ENCODE measurements around the gene CTIF. TPM values are rescaled to one million over a fixed set of nuclear protein-coding genes. Genes with fewer than 3 reads are reported as not detected.
"Not testable (repeated sequence)": the region's sequence is repeated elsewhere in the genome, so short reads cannot be mapped to it uniquely, and the experiment has no call there.

Gene CTIF
- total RNA-seq, 2 donors from 2014 or later: 7.9 to 8.2 TPM

DNA sequence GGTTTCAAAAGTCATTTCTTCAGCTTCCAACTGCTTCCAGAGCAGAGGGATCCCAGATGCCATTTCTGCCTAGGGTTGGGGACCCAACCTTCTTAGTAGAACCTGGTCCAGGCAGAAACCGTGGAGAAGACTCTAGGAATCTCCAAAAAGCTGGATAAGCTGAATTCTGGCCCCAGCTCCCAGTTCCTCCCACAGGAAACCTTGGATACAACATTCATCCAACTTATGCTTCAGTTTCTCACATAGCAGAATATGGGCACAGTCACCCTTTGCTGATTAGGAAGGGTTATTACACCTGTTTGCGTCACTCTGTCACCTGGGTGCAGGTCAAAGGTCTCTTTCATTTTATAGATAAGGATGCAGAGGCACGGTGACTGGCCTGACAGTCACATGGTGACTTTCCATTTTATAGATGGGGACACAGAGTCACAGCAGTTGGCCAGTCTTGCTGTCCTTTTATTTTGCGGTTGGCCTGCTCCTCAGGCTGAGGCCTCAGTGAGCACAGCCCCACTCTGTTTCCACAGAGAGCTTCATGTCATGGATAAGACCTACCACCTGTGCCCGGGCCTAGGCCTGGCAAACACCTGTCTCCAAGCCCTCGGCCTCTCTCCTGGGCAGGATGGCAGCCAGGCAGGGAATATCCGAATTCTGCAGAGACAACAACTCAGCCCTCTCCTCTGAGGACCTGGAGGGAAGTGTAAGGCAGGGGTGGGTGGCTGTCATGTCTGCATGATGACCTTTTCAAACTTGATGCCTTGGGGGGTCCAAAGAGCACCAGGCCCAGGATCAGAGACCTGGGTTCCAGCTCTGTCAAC lies 263.1 kb downstream of the CTIF start:
- peak; percentile 16 for ATAC-seq (replicated peaks)
- no peaks in the 10 kb centered on the region for H3K27me3 Mint-ChIP-seq
- peaks cover 41% of the 10 kb centered on the region for H3K4me1 Mint-ChIP-seq
- peak overlapping the region; percentile 94 for H3K27ac Mint-ChIP-seq
- peak overlapping the region; percentile 72 for H3K4me3 Mint-ChIP-seq
- no peaks in the 10 kb centered on the region for H3K9me3 Mint-ChIP-seq
- H3K36me3 Mint-ChIP-seq (ENCODE audit: low read depth): no peaks in the 10 kb centered on the region

DNA sequence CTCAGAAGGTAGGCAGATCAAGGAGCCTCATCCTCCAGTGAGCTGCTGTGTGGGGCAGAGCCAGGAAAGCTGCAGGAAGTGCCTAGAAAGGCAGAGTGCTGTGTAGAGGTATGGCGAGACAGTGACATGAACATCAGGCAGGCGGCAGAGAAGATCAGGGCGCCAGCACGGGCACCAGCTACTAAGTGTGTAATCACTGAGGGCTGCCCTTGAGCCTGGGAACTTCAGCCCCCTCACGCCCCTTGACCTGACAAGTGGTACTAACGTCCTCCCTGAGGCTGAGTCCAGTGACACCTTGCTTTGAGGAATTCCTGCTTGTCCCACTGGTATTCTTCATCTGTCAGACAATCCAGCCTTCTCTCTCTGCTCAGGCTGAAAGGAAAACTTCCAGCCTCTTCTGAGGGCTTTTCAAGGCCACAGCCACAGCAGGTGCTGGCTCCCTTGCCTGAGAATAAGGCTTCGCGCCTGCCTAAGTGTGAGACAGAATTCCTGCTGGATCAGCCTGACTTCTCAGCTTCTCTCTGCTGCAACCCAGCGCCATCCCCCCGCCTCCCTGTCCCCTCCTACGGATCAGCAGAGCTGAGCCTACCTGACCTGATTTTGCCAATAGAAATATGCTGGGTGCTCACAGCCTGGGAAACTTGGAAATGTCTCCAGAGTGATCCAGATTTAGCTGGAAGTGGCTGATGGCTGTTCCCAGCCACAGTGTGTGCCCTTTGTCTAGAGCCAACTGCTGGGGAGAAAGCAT lies 263.9 kb downstream of the CTIF start:
- no peak for ATAC-seq (replicated peaks)
- no peaks in the 10 kb centered on the region for H3K36me3 Mint-ChIP-seq (ENCODE audit: low read depth)
- peak overlapping the region; percentile 72 for H3K4me3 Mint-ChIP-seq
- peak overlapping the region; percentile 94 for H3K27ac Mint-ChIP-seq
- no peaks in the 10 kb centered on the region for H3K9me3 Mint-ChIP-seq
- peaks cover 42% of the 10 kb centered on the region for H3K4me1 Mint-ChIP-seq
- no peaks in the 10 kb centered on the region for H3K27me3 Mint-ChIP-seq

DNA sequence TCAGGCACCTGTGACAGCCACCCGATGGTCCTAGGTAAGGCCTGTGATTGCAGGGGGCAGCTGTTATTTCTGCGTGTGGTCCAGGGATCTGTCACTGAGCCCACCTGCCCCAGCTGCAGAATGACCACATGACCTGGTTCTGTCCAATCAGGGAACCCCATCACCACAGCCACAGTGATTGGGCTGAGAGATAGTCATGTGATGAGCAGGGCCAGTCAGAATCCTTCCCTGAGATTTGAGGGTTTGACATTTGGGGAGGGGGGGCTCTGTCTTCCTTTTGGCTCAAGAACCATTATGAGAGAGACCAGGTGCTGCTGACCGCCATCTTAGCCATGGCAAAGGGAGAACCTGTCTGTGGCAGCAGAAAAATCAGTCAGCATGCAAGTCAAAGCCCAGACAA lies 264.7 kb downstream of the CTIF start:
- no peak for ATAC-seq (replicated peaks)
- no peak overlapping the region for H3K27ac Mint-ChIP-seq
- no peaks in the 10 kb centered on the region for H3K9me3 Mint-ChIP-seq
- no peaks in the 10 kb centered on the region for H3K27me3 Mint-ChIP-seq
- peaks cover 42% of the 10 kb centered on the region for H3K4me1 Mint-ChIP-seq
- no peak overlapping the region for H3K4me3 Mint-ChIP-seq
- H3K36me3 Mint-ChIP-seq (ENCODE audit: low read depth): no peaks in the 10 kb centered on the region

DNA sequence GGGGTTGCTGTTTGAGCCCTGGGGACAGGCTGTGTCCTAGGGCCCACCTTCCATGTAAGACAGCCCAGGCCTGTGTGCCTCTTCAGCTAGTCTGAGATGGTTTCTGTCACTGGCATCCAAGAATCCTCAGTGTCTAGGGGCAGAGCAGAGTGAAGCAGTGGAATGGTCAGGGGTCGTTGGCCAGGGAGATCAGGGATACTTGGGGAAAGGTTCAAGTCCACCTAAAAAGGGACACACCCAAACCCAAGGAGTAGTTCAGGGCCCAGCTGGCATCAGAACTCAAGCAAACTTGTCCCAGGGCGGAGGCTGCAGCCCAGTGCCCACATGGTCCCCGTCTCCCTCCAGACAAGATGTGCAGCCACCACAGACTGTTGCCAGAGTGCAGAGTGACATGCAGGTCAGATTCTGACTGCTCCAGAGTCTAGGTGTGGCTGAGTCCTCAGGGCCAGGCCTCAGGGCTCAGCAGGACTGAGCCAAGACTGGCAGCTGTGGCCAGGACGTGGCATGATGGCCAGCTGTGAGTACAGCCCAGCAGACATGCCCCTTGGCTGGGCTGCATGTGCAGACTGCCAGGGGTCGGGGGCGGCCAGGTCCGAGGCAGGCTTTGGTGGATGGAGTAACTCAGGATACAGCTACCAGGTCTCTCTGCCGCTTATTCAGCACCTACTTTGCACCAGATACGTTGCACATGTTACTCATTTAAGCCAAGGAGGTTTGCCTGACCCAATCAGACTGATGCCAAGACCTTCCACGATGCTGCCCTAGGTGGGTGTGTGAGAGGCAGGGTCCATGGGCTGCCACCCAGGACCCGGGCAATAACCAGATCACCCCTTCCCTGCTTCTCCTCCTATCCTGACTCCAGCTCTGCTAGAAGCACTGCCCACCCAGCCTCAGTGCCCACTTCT lies 265.4 kb downstream of the CTIF start:
- Mint-ChIP-seq H3K27me3 (no peaks in the 10 kb centered on the region), H3K36me3 (ENCODE audit: low read depth) (no peaks in the 10 kb centered on the region), H3K4me3 (no peak overlapping the region), H3K4me1 (peaks cover 42% of the 10 kb centered on the region), H3K9me3 (no peaks in the 10 kb centered on the region), H3K27ac (peak overlapping the region; percentile 56)
- no peak for ATAC-seq (replicated peaks)

DNA sequence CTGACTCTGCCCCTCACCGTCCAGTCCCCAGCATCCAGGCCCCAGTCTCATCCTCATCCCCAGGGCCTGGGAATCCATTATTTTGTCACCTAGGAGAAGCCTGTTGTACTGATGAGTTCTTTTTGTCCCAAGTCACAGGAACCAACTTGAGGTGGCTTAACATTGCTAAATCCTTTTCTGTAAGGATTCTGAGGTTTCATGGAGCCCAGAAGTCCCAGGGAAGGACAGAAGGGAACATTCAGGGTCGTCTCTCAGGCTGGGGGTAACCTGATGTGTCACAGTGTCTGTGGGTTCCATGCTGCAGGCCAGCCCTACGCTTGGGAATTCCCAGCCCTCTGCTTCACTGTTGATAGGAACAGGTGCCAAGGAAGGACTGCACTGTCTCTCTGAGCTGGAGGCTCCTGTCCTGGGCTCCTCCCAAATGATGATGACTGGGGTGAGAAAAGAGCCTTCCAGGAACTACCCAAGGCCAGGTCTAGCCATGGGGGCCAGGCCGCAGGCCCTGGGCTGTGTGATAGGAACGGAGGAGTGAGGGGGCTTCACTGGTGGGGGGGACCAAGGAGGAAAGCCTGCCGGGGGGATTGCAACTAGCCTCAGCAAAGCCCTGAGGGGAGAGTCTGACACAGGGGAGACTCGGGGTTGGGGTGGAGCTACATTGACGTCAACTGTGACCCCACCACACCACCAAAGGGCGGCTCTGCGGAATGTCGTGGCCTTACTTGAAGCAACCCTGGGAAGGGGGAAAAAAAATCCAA lies 266.2 kb downstream of the CTIF start:
- Mint-ChIP-seq H3K9me3 (no peaks in the 10 kb centered on the region), H3K27ac (peak overlapping the region; percentile 56), H3K36me3 (ENCODE audit: low read depth) (no peaks in the 10 kb centered on the region), H3K4me1 (peaks cover 38% of the 10 kb centered on the region), H3K4me3 (peak overlapping the region; percentile 16), H3K27me3 (no peaks in the 10 kb centered on the region)
- ATAC-seq (replicated peaks): no peak

DNA sequence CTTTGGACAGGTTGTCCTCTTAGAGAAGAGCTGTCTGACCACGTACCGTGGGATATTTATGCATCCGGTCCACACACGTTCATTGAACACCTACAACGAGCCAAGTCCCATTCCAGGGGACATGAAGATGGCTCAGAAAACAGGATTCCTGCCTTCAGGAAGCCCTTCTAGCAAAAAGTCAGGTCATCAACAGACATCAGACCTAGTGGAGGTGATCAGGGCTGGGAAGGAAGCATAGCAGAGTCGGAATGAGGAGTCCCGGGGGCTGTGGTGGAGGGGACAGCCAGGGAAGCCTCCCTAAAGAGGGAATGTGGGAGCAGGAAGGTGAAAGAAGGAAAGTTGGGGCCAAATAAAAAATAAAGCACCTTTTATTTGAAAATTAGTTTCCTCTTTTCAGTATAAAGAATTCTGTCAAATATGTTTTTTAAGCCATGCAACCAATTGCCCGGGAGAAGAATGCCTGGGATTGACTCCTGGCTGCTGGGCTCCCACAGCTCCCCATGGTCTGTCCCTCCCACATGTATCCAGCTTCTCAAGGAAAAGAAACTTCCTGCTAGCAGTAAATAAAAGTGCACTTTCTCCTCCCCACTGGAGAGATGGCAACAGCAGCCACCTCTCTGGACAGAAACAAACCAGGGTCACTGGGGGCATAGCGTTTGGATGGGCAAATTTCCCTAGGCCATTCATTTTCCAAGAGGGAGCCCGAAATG lies 267.1 kb downstream of the CTIF start:
- Mint-ChIP-seq H3K4me3 (peak overlapping the region; percentile 68), H3K36me3 (ENCODE audit: low read depth) (no peaks in the 10 kb centered on the region), H3K4me1 (peaks cover 36% of the 10 kb centered on the region), H3K27ac (peak overlapping the region; percentile 82), H3K27me3 (no peaks in the 10 kb centered on the region), H3K9me3 (no peaks in the 10 kb centered on the region)
- ATAC-seq (replicated peaks): no peak

DNA sequence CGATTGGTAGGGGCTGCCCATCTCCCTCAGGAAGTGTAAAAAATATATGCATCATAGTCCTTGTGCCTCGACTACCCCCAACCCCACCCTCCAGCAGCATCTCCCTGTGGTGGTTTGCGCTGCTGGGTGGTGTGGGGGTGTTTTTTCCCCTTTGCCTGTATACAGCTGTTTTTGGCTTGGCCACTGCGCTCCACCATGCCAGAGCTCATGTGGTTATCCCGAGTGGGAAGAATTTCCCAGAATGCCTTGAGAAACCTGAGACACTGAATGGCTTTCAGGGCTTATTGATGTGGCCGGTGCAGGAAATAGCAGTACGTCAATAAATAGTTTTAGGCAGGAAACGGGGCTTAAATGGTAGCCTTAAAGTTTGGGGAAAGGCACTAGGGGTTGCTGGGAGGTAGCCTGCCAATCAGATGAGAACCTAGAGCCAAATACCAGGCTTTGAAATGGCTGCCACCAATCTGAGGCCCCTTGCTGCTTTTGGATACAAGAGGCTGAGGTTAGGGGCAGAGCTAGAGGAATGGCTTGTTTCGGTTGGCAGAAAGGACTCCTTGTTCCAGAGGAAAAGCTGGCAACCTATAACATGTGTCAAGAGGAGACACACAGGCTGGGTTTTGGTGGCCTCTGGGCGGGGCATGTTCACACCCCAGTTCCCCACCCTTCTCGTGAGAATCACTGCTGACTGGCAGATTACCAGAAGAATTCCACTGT lies 267.9 kb downstream of the CTIF start:
- Mint-ChIP-seq H3K4me3 (peak overlapping the region; percentile 68), H3K27ac (peak overlapping the region; percentile 82), H3K4me1 (peaks cover 30% of the 10 kb centered on the region), H3K36me3 (ENCODE audit: low read depth) (no peaks in the 10 kb centered on the region), H3K9me3 (no peaks in the 10 kb centered on the region), H3K27me3 (no peaks in the 10 kb centered on the region)
- peak; percentile 84 for ATAC-seq (replicated peaks)

DNA sequence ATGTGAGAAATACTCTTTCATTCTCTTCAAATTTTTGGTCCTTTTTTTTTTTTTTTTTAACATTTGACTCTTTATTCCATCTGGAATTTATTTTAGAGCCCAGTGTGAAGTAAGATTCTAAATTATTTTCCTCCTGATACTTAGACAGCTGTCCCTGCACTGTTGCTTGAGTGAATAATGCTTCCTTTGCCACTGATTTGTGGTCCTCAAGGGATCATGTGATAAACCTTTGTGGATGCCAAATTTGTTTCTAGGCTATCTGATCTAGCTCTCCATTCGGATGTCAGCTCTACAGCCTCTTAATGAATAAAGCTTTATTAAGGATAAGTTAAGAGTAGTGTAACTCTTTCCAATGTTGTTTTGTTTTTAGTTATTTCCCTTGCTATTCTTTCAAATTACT lies 269.6 kb downstream of the CTIF start:
- ATAC-seq (replicated peaks): no peak
- no peak overlapping the region for H3K27ac Mint-ChIP-seq
- H3K9me3 Mint-ChIP-seq: no peaks in the 10 kb centered on the region
- peaks cover 33% of the 10 kb centered on the region for H3K4me1 Mint-ChIP-seq
- H3K27me3 Mint-ChIP-seq: no peaks in the 10 kb centered on the region
- no peaks in the 10 kb centered on the region for H3K36me3 Mint-ChIP-seq (ENCODE audit: low read depth)
- H3K4me3 Mint-ChIP-seq: no peak overlapping the region

DNA sequence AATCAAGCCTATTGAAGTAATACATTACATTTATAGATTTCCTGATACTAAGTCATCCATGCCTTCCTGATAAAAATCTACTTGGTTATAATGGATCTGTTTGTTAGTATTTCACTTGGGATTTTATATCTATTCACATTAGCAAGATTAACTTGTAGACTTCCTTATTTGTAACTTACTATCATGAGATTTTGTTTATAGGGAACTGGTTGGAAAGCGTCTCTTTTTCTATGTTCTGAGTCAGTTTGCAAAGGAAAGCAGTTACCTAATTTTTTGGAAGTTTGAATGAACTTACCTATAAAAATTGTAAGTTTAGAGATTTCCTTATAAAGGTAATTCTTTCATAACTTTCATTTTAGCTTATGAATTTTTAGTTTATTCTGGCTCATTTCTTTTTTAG lies 270.5 kb downstream of the CTIF start:
- Mint-ChIP-seq H3K4me3 (no peak overlapping the region), H3K9me3 (no peaks in the 10 kb centered on the region), H3K36me3 (ENCODE audit: low read depth) (no peaks in the 10 kb centered on the region), H3K27me3 (no peaks in the 10 kb centered on the region), H3K4me1 (peaks cover 42% of the 10 kb centered on the region), H3K27ac (no peak overlapping the region)
- no peak for ATAC-seq (replicated peaks)

DNA sequence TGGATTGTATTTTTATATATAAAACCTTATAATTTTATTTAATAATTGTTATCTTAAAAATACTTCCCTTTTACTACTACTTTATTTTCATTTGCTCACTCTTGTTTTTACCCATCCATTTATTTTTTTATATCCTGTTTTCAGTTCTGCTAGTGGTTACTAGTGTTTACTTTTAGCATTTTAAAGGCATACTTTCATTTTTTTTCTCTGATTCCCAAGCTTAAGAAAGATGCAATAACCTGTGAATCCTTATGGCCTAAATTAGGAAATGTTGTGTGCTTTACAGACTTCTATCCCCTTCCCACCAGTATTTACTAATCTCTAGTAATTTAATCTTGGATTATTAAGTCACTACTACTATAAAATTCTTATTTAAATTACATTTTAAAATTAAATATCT lies 272.0 kb downstream of the CTIF start:
- ATAC-seq (replicated peaks): no peak
- H3K36me3 Mint-ChIP-seq (ENCODE audit: low read depth): peaks cover 4% of the 10 kb centered on the region
- no peak overlapping the region for H3K4me3 Mint-ChIP-seq
- peaks cover 51% of the 10 kb centered on the region for H3K4me1 Mint-ChIP-seq
- no peaks in the 10 kb centered on the region for H3K27me3 Mint-ChIP-seq
- H3K9me3 Mint-ChIP-seq: no peaks in the 10 kb centered on the region
- H3K27ac Mint-ChIP-seq: no peak overlapping the region

DNA sequence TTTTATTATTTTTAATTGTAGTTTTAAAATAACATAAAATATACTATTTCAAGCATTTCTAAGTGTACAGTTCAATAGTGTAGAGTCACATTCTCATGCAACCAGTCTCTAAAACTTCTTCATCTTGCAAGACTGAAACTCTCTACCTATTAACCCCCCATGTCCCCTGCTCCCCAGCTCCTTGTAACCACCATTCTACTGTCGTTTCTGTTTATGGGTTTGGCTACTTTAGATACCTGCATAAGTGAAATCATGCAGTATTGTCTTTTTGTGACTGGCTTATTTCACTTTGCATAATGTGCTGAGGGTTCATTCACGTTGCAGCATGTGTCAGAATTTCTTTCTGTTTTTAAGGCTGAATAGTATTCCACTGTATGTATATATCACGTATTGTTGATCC lies 272.6 kb downstream of the CTIF start:
- H3K27me3 Mint-ChIP-seq: no peaks in the 10 kb centered on the region
- peak overlapping the region; percentile 73 for H3K27ac Mint-ChIP-seq
- no peak for ATAC-seq (replicated peaks)
- H3K9me3 Mint-ChIP-seq: no peaks in the 10 kb centered on the region
- H3K36me3 Mint-ChIP-seq (ENCODE audit: low read depth): peaks cover 10% of the 10 kb centered on the region
- peaks cover 51% of the 10 kb centered on the region for H3K4me1 Mint-ChIP-seq
- peak overlapping the region; percentile 49 for H3K4me3 Mint-ChIP-seq

DNA sequence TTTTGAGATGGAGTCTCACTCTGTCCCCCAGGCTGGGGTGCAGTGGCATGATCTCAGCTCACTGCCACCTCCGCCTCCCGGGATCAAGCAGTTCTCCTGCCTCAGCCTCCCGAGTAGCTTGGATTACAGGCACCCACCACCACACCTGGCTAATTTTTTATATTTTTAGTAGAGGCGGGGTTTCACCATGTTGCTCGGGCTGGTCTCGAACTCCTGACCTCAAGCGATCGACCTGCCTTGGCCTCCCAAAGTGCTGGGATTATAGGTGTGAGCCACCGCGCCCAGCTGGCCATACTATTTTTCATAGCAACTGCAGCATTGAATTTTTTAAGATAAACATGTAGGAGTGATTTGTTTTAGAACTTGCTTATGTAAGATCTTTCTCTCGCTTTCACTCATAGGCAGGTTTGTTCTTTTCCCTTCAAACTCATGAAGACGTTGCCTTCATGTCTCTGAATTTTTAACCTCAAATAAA lies 273.2 kb downstream of the CTIF start:
- peak overlapping the region; percentile 73 for H3K27ac Mint-ChIP-seq
- not testable (repeated sequence) for H3K9me3 Mint-ChIP-seq, H3K27me3 Mint-ChIP-seq
- peaks cover 14% of the 10 kb centered on the region for H3K36me3 Mint-ChIP-seq (ENCODE audit: low read depth)
- H3K4me1 Mint-ChIP-seq: peaks cover 48% of the 10 kb centered on the region
- peak; percentile 27 for ATAC-seq (replicated peaks)
- peak overlapping the region; percentile 49 for H3K4me3 Mint-ChIP-seq

DNA sequence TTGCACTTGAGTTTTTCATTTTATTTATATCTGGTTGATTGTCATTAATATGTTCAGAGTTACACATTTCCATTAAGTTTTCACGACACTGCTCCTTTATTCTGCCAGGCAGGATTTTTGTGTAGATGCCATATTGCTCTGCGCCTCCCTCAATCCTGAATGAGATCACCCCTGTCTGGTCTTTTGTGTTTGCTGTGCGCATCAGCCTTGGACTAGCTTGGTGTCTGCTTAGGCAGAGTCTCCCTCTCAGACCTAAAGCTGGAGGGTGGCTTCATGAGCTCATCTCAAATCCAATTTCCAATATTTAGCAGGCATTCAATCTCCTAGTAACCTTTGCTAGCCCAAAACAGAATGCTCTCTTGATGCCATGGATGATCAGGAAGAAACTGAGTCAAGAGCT lies 274.5 kb downstream of the CTIF start:
- Mint-ChIP-seq H3K9me3 (no peaks in the 10 kb centered on the region), H3K27ac (peak overlapping the region; percentile 73), H3K4me3 (peak overlapping the region; percentile 49), H3K4me1 (peaks cover 51% of the 10 kb centered on the region), H3K27me3 (no peaks in the 10 kb centered on the region), H3K36me3 (ENCODE audit: low read depth) (peaks cover 21% of the 10 kb centered on the region)
- ATAC-seq (replicated peaks): no peak
